ENCODE measurements around the gene PMEPA1. TPM values are rescaled to one million over a fixed set of nuclear protein-coding genes. Genes with fewer than 3 reads are reported as not detected.

PMEPA1 gene
- total RNA-seq, 2 donors from 2014 or later = 22.7 to 23.9 TPM

GRCh38 chr20:57688295-57688694, 21.5 kb downstream of the PMEPA1 start:
- peak overlapping the region in 1 of 4 donors; percentile 52 for H3K27ac ChIP-seq
- peaks cover 78% of the 10 kb centered on the region for H3K4me1 ChIP-seq
- H3K36me3 ChIP-seq (replicated peaks in 1 of 2; ENCODE audit: insufficient read depth in 1 of 2, low read depth in 2 of 2) = no peaks in the 10 kb centered on the region
- WGBS, 2 donors = 84 to 90% methylated on average over 5 of the region's 5 CpGs
- H3K4me3 ChIP-seq = no peak overlapping the region
- no peaks in the 10 kb centered on the region for H3K27me3 ChIP-seq
- intact Hi-C loops (cut with DNase I) = no loop called here
- ATAC-seq = no peak
- no peak for DNase-seq
- TF ChIP-seq, protein P1, sequence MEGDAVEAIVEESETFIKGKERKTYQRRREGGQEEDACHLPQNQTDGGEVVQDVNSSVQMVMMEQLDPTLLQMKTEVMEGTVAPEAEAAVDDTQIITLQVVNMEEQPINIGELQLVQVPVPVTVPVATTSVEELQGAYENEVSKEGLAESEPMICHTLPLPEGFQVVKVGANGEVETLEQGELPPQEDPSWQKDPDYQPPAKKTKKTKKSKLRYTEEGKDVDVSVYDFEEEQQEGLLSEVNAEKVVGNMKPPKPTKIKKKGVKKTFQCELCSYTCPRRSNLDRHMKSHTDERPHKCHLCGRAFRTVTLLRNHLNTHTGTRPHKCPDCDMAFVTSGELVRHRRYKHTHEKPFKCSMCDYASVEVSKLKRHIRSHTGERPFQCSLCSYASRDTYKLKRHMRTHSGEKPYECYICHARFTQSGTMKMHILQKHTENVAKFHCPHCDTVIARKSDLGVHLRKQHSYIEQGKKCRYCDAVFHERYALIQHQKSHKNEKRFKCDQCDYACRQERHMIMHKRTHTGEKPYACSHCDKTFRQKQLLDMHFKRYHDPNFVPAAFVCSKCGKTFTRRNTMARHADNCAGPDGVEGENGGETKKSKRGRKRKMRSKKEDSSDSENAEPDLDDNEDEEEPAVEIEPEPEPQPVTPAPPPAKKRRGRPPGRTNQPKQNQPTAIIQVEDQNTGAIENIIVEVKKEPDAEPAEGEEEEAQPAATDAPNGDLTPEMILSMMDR (IDR thresholded peaks at IDR 0.05) = no peak
- TF ChIP-seq POLR2A (IDR thresholded peaks at IDR 0.05) = no peak
- H3K9me3 ChIP-seq = no peaks in the 10 kb centered on the region

- Histone ChIP-seq H3K27ac (peak overlapping the region in 2 of 4 donors; percentile 10 to 52), H3K9me3 (no peaks in the 10 kb centered on the region), H3K4me1 (peaks cover 68% of the 10 kb centered on the region), H3K36me3 (replicated peaks in 1 of 2; ENCODE audit: insufficient read depth in 1 of 2, low read depth in 2 of 2) (no peaks in the 10 kb centered on the region), H3K27me3 (no peaks in the 10 kb centered on the region), H3K4me3 (no peak overlapping the region)
- no peak for ATAC-seq
- TF ChIP-seq POLR2A (IDR thresholded peaks at IDR 0.05) = no peak
- TF ChIP-seq, protein P1 (IDR thresholded peaks at IDR 0.05) = no peak
- intact Hi-C loops (cut with DNase I) = no loop called here
- peak in 2 of 4 donors; percentile 27 to 33 for DNase-seq
- 81 to 85% methylated on average over 12 of the region's 12 CpGs for WGBS, 2 donors
Measured at GRCh38 chr20:57686931-57687652, 22.7 kb downstream of the PMEPA1 start.

- Histone ChIP-seq H3K36me3 (replicated peaks in 1 of 2; ENCODE audit: insufficient read depth in 1 of 2, low read depth in 2 of 2) (no peaks in the 10 kb centered on the region), H3K27ac (no peak overlapping the region), H3K9me3 (no peaks in the 10 kb centered on the region), H3K27me3 (no peaks in the 10 kb centered on the region), H3K4me3 (no peak overlapping the region), H3K4me1 (peaks cover 66% of the 10 kb centered on the region)
- 28 to 45% methylated on average over 20 to 21 of the region's 21 CpGs for WGBS, 2 donors
- ATAC-seq = no peak
- intact Hi-C loops (cut with DNase I) = no loop called here
- DNase-seq = no peak
- TF ChIP-seq POLR2A (IDR thresholded peaks at IDR 0.05) = no peak
- TF ChIP-seq, protein P1 (IDR thresholded peaks at IDR 0.05) = no peak
Measured at GRCh38 chr20:57685146-57685758, 24.6 kb downstream of the PMEPA1 start.

- H3K4me3 ChIP-seq = no peak overlapping the region
- H3K36me3 ChIP-seq (replicated peaks in 1 of 2; ENCODE audit: insufficient read depth in 1 of 2, low read depth in 2 of 2) = no peaks in the 10 kb centered on the region
- intact Hi-C loops (cut with DNase I) = no loop called here
- TF ChIP-seq POLR2A (IDR thresholded peaks at IDR 0.05) = no peak
- TF ChIP-seq, protein P1 (IDR thresholded peaks at IDR 0.05) = no peak
- peak overlapping the region in 1 of 4 donors; percentile 13 for H3K27ac ChIP-seq
- ATAC-seq (no peak), DNase-seq (no peak)
- H3K27me3 ChIP-seq = no peaks in the 10 kb centered on the region
- H3K4me1 ChIP-seq = peaks cover 64% of the 10 kb centered on the region
- no peaks in the 10 kb centered on the region for H3K9me3 ChIP-seq
- 35 to 40% methylated on average over 5 of the region's 5 CpGs for WGBS, 2 donors
Measured at GRCh38 chr20:57684808-57685140, 25.0 kb downstream of the PMEPA1 start.
